Tongue (tissue), 3 donors: ENCODE data around the gene YBX2. TPM values are rescaled to one million over a fixed set of nuclear protein-coding genes. Genes with fewer than 3 reads are reported as not detected.

Experiments
- DNase-seq: peaks from one replicate; pipeline ENCODE4 v3.0.0-alpha.2; 2015
- small RNA-seq: library from RNA; depleted of rRNA; stranded (forward); fragments of <200 nt; gene quantifications from one replicate; pipeline ENCODE3, GENCODE V24; 2014; ENCODE audit warnings: low replicate concordance
- total RNA-seq: library from RNA; depleted of rRNA; stranded (reverse); fragments of >200 nt; gene quantifications from one replicate; pipeline ENCODE4 v1.2.3, GENCODE V29; 2014

YBX2 gene
- total RNA-seq, 1 donor from 2014 or later: 0.51 TPM

DNA sequence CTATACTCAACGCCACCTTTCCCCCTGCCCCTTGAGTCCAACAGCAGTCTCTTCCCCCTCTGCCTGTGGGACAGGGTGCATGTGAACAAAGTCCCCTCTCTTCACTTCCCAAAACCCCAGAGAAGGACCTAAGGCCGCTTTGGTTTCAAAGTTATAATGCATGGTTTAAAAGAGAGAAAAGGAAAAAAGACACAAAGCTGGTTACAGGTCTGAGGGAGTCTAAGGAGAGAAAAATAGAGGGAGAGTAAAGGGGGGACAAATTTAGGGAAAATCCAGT lies 51.0 kb downstream of the YBX2 start:
- DNase-seq: no peak

DNA sequence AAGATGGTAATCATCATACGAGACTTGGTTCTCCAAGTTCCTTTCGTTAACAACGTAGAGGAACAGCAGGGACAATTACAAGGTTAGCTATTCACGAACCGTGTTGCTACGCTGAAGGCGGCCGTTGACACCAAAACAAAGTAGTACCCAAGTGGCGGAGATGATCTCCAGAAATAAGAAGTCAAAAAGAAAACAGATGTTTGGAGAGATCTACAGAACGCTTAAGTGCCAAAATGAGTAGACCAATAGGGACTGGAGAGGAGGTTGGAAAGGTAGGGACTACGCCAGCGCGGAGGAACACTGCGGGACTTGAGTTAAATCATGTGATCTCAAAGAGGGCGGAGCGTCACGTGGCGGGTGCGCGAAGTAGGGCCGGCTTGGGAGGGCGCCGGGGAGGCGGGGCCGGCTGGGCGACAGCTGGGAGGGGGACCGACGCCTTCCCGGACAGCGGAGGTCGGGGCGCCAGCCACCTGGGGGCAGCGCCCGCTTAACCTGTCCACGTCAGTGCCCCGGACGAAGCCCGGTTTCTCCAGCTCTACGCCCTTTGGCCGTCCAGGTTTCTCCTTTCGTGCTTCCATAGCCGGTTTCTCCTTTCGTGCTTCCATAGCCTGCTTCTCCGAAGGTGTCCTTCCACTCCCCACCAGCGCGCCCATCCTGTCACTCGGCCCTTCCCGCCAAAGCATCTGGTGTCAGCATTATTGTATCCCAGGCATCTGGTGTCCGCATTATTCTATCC lies 51.6 kb downstream of the YBX2 start:
- peak; percentile 99 for DNase-seq

GRCh38 chr17:7241783-7242716 lies 52.4 kb downstream of the YBX2 start, which contains the start of gene GABARAP:
Gene GABARAP, minus strand, starts transcription at chr17:7242449. Its CDS starts 119 bp downstream, at chr17:7242330.
- DNase-seq: peak; percentile 98

DNA sequence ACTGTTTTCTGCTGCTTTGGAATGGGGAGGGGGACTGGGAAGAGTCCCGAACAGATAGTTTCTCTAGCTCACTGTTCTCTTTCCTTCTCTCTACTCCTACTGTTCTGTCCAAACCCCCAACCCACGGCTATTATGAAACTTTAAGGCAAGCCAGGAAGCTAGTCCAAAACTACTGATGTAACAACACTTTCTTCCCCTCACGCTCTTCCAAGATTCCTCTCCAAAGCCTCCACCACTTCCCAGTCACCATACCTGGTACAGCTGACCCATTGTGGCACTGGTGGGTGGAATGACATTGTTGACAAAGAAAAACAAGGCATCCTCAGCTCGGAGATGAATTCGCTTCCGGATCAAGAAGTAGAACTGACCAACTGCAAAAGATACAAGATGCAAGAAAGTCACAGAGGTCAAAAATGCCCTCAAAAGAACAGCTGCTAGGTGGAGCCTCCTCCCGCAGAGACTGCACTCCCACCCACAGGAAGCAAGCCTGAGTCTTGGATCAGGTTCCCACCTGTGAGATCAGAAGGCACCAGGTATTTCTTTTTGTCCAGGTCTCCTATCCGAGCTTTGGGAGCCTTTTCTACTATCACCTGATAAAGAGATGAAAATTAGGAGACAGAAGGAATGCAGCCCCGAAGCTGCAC lies 53.2 kb downstream of the YBX2 start:
- no peak for DNase-seq

GRCh38 chr17:7240375-7240774 lies 54.1 kb downstream of the YBX2 start:
- no peak for DNase-seq

- DNase-seq: peak; percentile 100
These were observed 55.1 kb downstream of the YBX2 start, which contains the start of gene PHF23 for GRCh38 chr17:7239091-7240027. Gene PHF23, minus strand, starts transcription at chr17:7239457. Its CDS starts 178 bp downstream, at chr17:7239279.

DNA sequence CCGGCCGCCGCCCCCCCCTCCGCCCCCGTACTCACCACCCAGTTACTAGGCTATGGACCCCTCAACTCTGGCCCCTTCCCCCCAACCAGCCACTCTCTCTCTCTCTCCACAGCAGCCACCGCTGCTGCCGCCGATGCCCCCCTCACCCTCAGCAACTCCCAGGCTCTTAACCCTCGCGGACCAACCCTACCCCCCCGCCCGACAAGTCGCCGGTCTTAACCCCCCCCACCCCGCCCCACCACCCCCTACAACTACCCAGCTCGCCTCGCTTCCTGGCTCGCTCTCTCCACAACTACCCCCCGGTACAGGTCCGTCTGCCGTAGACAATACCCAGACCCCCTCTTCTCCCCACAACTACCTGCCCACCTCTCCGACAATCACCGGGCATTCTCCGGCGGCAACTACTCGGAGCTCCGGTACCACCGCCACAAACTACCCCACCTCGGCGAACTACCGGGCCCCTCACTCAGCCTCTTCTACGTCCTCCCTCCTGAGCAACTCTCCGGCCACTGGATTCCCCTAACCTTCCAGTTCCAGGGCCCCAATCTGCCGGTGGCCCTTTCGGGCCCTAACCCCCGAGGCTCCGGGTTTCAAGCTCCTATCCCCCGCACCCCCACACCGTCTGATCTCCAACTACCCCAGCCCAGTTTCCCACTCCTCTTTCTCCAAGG lies 55.9 kb downstream of the YBX2 start:
- DNase-seq: no peak

Small RNAs within 50 kb of the gene (small RNA-seq; reads per million reads assigned to genes)
- not detected for gene AC026954.2
- gene RF00019: not detected

Other genes starting within 250 kb of the YBX2 start
- gene CLEC10A, start 214.4 kb downstream of the YBX2 start, total RNA-seq: 2.8 TPM
- not detected for gene ASGR2, start 179.8 kb downstream of the YBX2 start, total RNA-seq
- 0.21 TPM for gene ASGR1, start 115.3 kb downstream of the YBX2 start, total RNA-seq
- 11.1 TPM for gene DLG4, start 74.8 kb downstream of the YBX2 start, total RNA-seq
- gene ACADVL, start 74.7 kb downstream of the YBX2 start, total RNA-seq: 260 TPM
- 53.7 TPM for gene DVL2, start 60.1 kb downstream of the YBX2 start, total RNA-seq
- gene PHF23, start 55.2 kb downstream of the YBX2 start, total RNA-seq: 22.3 TPM
- 283 TPM for gene GABARAP, start 52.2 kb downstream of the YBX2 start, total RNA-seq
- gene CTDNEP1, start 42.9 kb downstream of the YBX2 start, total RNA-seq: 63.6 TPM
- gene ELP5, start 42.4 kb downstream of the YBX2 start, total RNA-seq: 43.2 TPM
- gene CLDN7, start 32.2 kb downstream of the YBX2 start, total RNA-seq: 22.2 TPM
- gene SLC2A4, start 12.9 kb downstream of the YBX2 start, total RNA-seq: 75.2 TPM
- 212 TPM for gene EIF5A, start 13.0 kb upstream of the YBX2 start, total RNA-seq
- 35.3 TPM for gene GPS2, start 20.7 kb upstream of the YBX2 start, total RNA-seq
- gene NEURL4, start 34.7 kb upstream of the YBX2 start, total RNA-seq: 22.5 TPM
- 1.7 TPM for gene ACAP1, start 41.9 kb upstream of the YBX2 start, total RNA-seq
- gene KCTD11, start 57.5 kb upstream of the YBX2 start, total RNA-seq: 3.4 TPM
- gene TMEM95, start 60.5 kb upstream of the YBX2 start, total RNA-seq: not detected
- 2.1 TPM for gene TNK1, start 86.5 kb upstream of the YBX2 start, total RNA-seq
- gene PLSCR3, start 99.9 kb upstream of the YBX2 start, total RNA-seq: 9.4 TPM
- 69.0 TPM for gene TMEM256, start 109.5 kb upstream of the YBX2 start, total RNA-seq
- 9.3 TPM for gene NLGN2, start 113.2 kb upstream of the YBX2 start, total RNA-seq
- not detected for gene SPEM1, start 125.7 kb upstream of the YBX2 start, total RNA-seq
- gene SPEM2, start 131.0 kb upstream of the YBX2 start, total RNA-seq: not detected
- gene SPEM3, start 134.2 kb upstream of the YBX2 start, total RNA-seq: not detected
- 2.4 TPM for gene TMEM102, start 140.8 kb upstream of the YBX2 start, total RNA-seq
- gene FGF11, start 144.9 kb upstream of the YBX2 start, total RNA-seq: 5.4 TPM
- gene CHRNB1, start 150.4 kb upstream of the YBX2 start, total RNA-seq: 27.9 TPM
- gene ZBTB4, start 185.0 kb upstream of the YBX2 start, total RNA-seq: 22.9 TPM
- gene SLC35G6, start 186.8 kb upstream of the YBX2 start, total RNA-seq: not detected
- gene POLR2A, start 189.7 kb upstream of the YBX2 start, total RNA-seq: 71.4 TPM